HG02840 (cell line): ENCODE results near the gene PEAK3.

Experiments
- ATAC-seq: cut with Tn5 transposase; IDR thresholded peaks from one replicate; pipeline ENCODE4 v1.9.1; 2021; ENCODE audit warnings: mild to moderate bottlenecking, moderate library complexity, moderate number of reproducible peaks; ENCODE audit not compliant: unreplicated experiment, low FRiP score

Gene PEAK3

GRCh38 chr19:2240881-2241760 lies 40.9 kb downstream of the PEAK3 start:
- ATAC-seq = no peak

- no peak for ATAC-seq
Measured at GRCh38 chr19:2239771-2240770, 41.9 kb downstream of the PEAK3 start.

- ATAC-seq = no peak
Measured at GRCh38 chr19:2239173-2239572, 42.8 kb downstream of the PEAK3 start.

GRCh38 chr19:2237869-2238153 lies 44.2 kb downstream of the PEAK3 start:
- ATAC-seq = no peak

- no peak for ATAC-seq
Measured at GRCh38 chr19:2237051-2237868, 44.7 kb downstream of the PEAK3 start.

GRCh38 chr19:2236314-2237050 lies 45.5 kb downstream of the PEAK3 start, which contains the start of the genes PLEKHJ1 and SF3A2:
Gene PLEKHJ1, minus strand, starts transcription at chr19:2236329. Its CDS starts 81 bp downstream, at chr19:2236248.
Gene SF3A2, plus strand, starts transcription at chr19:2236824. Its CDS starts 6,595 bp downstream, at chr19:2243419.
- peak; percentile 80 for ATAC-seq

- no peak for ATAC-seq
Measured at GRCh38 chr19:2236064-2236313, 46.0 kb downstream of the PEAK3 start.

- ATAC-seq = peak; percentile 7
Measured at GRCh38 chr19:2235381-2236063, 46.5 kb downstream of the PEAK3 start.

GRCh38 chr19:2234996-2235380 lies 47.0 kb downstream of the PEAK3 start:
- no peak for ATAC-seq

- no peak for ATAC-seq
Measured at GRCh38 chr19:2233601-2234280, 48.2 kb downstream of the PEAK3 start.

GRCh38 chr19:2232286-2233151 lies 49.5 kb downstream of the PEAK3 start:
- ATAC-seq = no peak

- no peak for ATAC-seq
Measured at GRCh38 chr19:2231621-2232221, 50.3 kb downstream of the PEAK3 start.

- no peak for ATAC-seq
Measured at GRCh38 chr19:2230807-2231533, 51.0 kb downstream of the PEAK3 start.

GRCh38 chr19:2230033-2230531 lies 51.9 kb downstream of the PEAK3 start:
- ATAC-seq = no peak

- no peak for ATAC-seq
Measured at GRCh38 chr19:2229103-2230032, 52.6 kb downstream of the PEAK3 start.
